SK-N-SH treated with all-trans-retinoic acid at 6 μM for 48 hours (cell line): ENCODE results near the gene SRGAP1.

Experiments
- ARNTL ChIP-seq: fragments of 450-650 bp; formaldehyde crosslinking; IDR thresholded peaks from 2 replicates; pipeline ENCODE4 v1.5.0; 2020; ENCODE audit warnings: low read depth, mild to moderate bottlenecking, moderate library complexity, borderline replicate concordance
- RARB ChIP-seq: fragments of 250-450 bp; sonication (Bioruptor Pico); IDR thresholded peaks from 2 replicates; pipeline ENCODE4 v1.8.0; 2021; ENCODE audit warnings: mild to moderate bottlenecking, moderate library complexity
- TOX ChIP-seq: fragments of 250-450 bp; sonication (Bioruptor Pico); IDR thresholded peaks from 2 replicates; pipeline ENCODE4 v1.8.0; 2021; ENCODE audit warnings: mild to moderate bottlenecking, moderate library complexity, borderline replicate concordance
- ZC3H10 ChIP-seq: fragments of 250-450 bp; sonication (Bioruptor Pico); IDR thresholded peaks from 2 replicates; pipeline ENCODE4 v1.5.1; 2021; ENCODE audit warnings: mild to moderate bottlenecking, moderate library complexity
- ZFP3 ChIP-seq: fragments of 250-450 bp; sonication (Bioruptor Pico); IDR thresholded peaks from 2 replicates; pipeline ENCODE4 v1.5.0; 2020; ENCODE audit warnings: mild to moderate bottlenecking, moderate library complexity

DNA sequence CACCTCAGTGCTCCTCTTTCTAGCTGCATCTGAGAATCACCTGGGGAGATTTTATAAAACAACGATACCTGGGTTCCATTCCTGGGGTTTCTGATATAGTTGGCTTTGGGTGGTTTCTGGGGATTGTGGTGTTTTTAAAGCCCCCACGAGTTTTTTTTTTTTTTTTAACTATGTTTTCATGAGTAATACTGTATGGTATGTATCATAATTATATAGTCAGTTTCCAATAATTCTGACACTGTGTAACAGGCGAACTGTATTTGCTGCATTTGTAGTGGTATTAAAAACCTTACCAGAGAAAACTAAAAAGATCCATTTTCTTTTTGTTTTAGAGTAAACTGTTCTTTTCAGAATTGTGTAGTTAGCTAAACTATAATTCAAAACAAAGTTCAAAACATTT is 84.9 kb downstream of the SRGAP1 start:
- TF ChIP-seq TOX (CRISPR knock-in tag) (no peak), ZFP3 (CRISPR knock-in tag) (no peak), ZC3H10 (no peak), RARB (CRISPR knock-in tag) (no peak), ARNTL (CRISPR knock-in tag) (no peak)
